Measurements from ENCODE around the gene MTX3. TPM values are rescaled to one million over a fixed set of nuclear protein-coding genes. Genes with fewer than 3 reads are reported as not detected.

Gene MTX3
- total RNA-seq, 4 donors from 2014 or later = 19.6 to 34.0 (median 22.9) TPM

- TF ChIP-seq POLR2A (IDR thresholded peaks at IDR 0.05) (no peak), CTCF (IDR thresholded peaks at IDR 0.05) (no peak)
- intact Hi-C loops (cut with DNase I) = no loop called here
These were observed 26.9 kb downstream of the MTX3 start for GRCh38 chr5:79964136-79964535.

GRCh38 chr5:79963261-79964061 lies 27.6 kb downstream of the MTX3 start:
- Histone ChIP-seq H3K27ac (no peak overlapping the region), H3K9me3 (no peaks in the 10 kb centered on the region), H3K4me1 (no peaks in the 10 kb centered on the region), H3K4me3 (replicated peaks in 1 of 3) (no peak overlapping the region), H3K27me3 (no peaks in the 10 kb centered on the region), H3K36me3 (no peaks in the 10 kb centered on the region)
- no peak for TF ChIP-seq CTCF (IDR thresholded peaks at IDR 0.05)
- no peak for TF ChIP-seq POLR2A (IDR thresholded peaks at IDR 0.05)
- intact Hi-C loops (cut with DNase I) = no loop called here
- DNase-seq = no peak
- WGBS, 2 donors = 74 to 79% methylated on average over 10 of the region's 10 CpGs

More at GRCh38 chr5:79964136-79964535, 26.9 kb downstream of the MTX3 start:
- no peak overlapping the region for H3K27ac ChIP-seq
- no peaks in the 10 kb centered on the region for H3K36me3 ChIP-seq
- no peaks in the 10 kb centered on the region for H3K27me3 ChIP-seq
- H3K4me1 ChIP-seq = no peaks in the 10 kb centered on the region
- H3K4me3 ChIP-seq (replicated peaks in 1 of 3) = no peak overlapping the region
- H3K9me3 ChIP-seq = no peaks in the 10 kb centered on the region
- no peak for DNase-seq
- WGBS, 2 donors = 75 to 81% methylated on average over 7 of the region's 7 CpGs

GRCh38 chr5:79962575-79963222 lies 28.4 kb downstream of the MTX3 start:
- no peak for TF ChIP-seq CTCF (IDR thresholded peaks at IDR 0.05)
- no peak for TF ChIP-seq POLR2A (IDR thresholded peaks at IDR 0.05)
- H3K9me3 ChIP-seq = no peaks in the 10 kb centered on the region
- H3K4me3 ChIP-seq (replicated peaks in 1 of 3) = no peak overlapping the region
- H3K4me1 ChIP-seq = no peaks in the 10 kb centered on the region
- WGBS, 2 donors = 86 to 87% methylated on average over 11 of the region's 11 CpGs
- intact Hi-C loops (cut with DNase I) = no loop called here
- no peaks in the 10 kb centered on the region for H3K36me3 ChIP-seq
- H3K27ac ChIP-seq = no peak overlapping the region
- no peaks in the 10 kb centered on the region for H3K27me3 ChIP-seq
- no peak for DNase-seq

- Histone ChIP-seq H3K9me3 (no peaks in the 10 kb centered on the region), H3K4me1 (no peaks in the 10 kb centered on the region), H3K36me3 (no peaks in the 10 kb centered on the region), H3K27me3 (no peaks in the 10 kb centered on the region), H3K4me3 (replicated peaks in 1 of 3) (no peak overlapping the region), H3K27ac (no peak overlapping the region)
- WGBS, 2 donors = 89 to 95% methylated on average over 9 of the region's 9 CpGs
- TF ChIP-seq CTCF (IDR thresholded peaks at IDR 0.05) (no peak), POLR2A (IDR thresholded peaks at IDR 0.05) (no peak)
- intact Hi-C loops (cut with DNase I) = no loop called here
- DNase-seq = no peak
These were observed 29.1 kb downstream of the MTX3 start for GRCh38 chr5:79961716-79962574.

Measured in thyroid gland (tissue), 4 donors.